ENCODE measurements around the gene SGMS1. TPM values are rescaled to one million over a fixed set of nuclear protein-coding genes. Genes with fewer than 3 reads are reported as not detected.
"Not testable (repeated sequence)": the region's sequence is repeated elsewhere in the genome, so short reads cannot be mapped to it uniquely, and the experiment has no call there.

The SGMS1 gene
- polyA plus RNA-seq, 1 donor (not counting 4 experiments of a cell fraction or from before 2014, with no cell fraction given): 18.3 TPM

DNA sequence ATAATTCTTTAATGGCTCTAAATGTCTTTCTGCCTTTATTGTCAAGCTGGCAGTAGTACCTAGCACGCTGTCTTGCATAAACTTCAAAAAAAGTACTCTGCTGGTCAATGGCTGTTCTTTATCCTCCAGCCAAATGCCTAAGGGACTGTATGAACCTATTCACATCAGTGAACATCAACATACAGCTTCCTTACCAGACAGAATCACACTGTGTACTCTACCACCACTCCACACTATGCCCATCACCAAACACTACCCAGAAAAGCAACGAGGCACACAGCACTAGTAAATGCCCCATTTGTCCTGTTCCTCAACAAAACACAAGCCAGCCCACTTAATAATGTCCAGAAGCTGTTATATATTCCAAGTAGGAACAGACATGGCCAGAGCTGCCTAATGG lies 127.5 kb downstream of the SGMS1 start:
- Histone ChIP-seq H4K20me1 (ENCODE audit: control insufficient read depth, extremely low read depth, insufficient read depth, low read length) (no peaks in the 10 kb centered on the region), H3K9ac (ENCODE audit: control insufficient read depth, extremely low read depth, insufficient read depth, low read length) (no peak overlapping the region), H3K27ac (ENCODE audit: control insufficient read depth, insufficient read depth, low read length) (no peak overlapping the region), H3K4me2 (ENCODE audit: control insufficient read depth, extremely low read depth, insufficient read depth, low read depth, low read length) (no peak overlapping the region), H2AFZ (ENCODE audit: control insufficient read depth, low read length) (no peak overlapping the region), H3K9me1 (ENCODE audit: control insufficient read depth, extremely low read depth, insufficient read depth, low read length) (no peaks in the 10 kb centered on the region), H3K9me3 (ENCODE audit: control insufficient read depth, low read depth, low read length) (no peaks in the 10 kb centered on the region), H3K4me1 (ENCODE audit: control insufficient read depth, extremely low read depth, insufficient read depth, low read length) (peaks cover 9% of the 10 kb centered on the region), H3K4me3 (ENCODE audit: control insufficient read depth in 2 of 3, extremely low read depth in 1 of 3, insufficient read depth in 2 of 3, low read depth in 1 of 3, low read length in 3 of 3) (no peak overlapping the region), H3K79me2 (ENCODE audit: control insufficient read depth, insufficient read depth, low read length) (no peaks in the 10 kb centered on the region), H3K27me3 (ENCODE audit: control insufficient read depth, extremely low read depth, insufficient read depth, low read length) (no peaks in the 10 kb centered on the region), H3K36me3 (ENCODE audit: control insufficient read depth in 2 of 2, extremely low read depth in 1 of 2, insufficient read depth in 2 of 2, low read length in 2 of 2) (no peaks in the 10 kb centered on the region)
- TF ChIP-seq, protein P1, sequence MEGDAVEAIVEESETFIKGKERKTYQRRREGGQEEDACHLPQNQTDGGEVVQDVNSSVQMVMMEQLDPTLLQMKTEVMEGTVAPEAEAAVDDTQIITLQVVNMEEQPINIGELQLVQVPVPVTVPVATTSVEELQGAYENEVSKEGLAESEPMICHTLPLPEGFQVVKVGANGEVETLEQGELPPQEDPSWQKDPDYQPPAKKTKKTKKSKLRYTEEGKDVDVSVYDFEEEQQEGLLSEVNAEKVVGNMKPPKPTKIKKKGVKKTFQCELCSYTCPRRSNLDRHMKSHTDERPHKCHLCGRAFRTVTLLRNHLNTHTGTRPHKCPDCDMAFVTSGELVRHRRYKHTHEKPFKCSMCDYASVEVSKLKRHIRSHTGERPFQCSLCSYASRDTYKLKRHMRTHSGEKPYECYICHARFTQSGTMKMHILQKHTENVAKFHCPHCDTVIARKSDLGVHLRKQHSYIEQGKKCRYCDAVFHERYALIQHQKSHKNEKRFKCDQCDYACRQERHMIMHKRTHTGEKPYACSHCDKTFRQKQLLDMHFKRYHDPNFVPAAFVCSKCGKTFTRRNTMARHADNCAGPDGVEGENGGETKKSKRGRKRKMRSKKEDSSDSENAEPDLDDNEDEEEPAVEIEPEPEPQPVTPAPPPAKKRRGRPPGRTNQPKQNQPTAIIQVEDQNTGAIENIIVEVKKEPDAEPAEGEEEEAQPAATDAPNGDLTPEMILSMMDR (optimal IDR thresholded peaks at IDR 0.05 in 1 of 3, IDR thresholded peaks at IDR 0.05 in 1 of 3, conservative IDR thresholded peaks at IDR 0.05 in 1 of 3; ENCODE audit: extremely low read depth in 1 of 3, insufficient read depth in 2 of 3, low read length in 3 of 3): no peak
- TF ChIP-seq EZH2 (IDR thresholded peaks at IDR 0.05; ENCODE audit: low read length): no peak
- FAIRE-seq: no peak
- DNase-seq (ENCODE audit: low read depth, low spot score): no peak
- dilution Hi-C loops (cut with MboI; ENCODE audit: extremely low pct_ligation_motif_present, low sequenced_read_pairs): no loop called here

DNA sequence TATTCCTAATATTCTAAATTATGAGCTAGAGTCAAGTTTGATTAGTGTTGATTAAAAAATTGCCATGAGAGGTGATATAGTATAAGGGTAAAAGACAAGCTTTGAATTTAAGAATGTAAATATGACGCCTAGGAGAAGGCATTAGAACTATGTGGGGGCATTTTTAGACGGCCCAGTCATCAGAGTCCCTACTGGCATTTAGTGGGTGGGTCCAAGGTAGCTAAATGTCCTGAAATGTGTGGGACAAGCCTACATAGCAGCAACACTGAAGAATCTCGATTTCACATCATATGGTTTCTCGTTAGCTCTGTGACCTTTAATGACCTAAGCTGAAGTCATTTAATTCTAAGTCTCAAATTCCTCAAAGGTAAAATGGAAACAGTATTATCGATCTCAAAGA lies 133.5 kb downstream of the SGMS1 start:
- H3K9ac ChIP-seq (ENCODE audit: control insufficient read depth, extremely low read depth, insufficient read depth, low read length): no peak overlapping the region
- no peak overlapping the region for H3K4me3 ChIP-seq (ENCODE audit: control insufficient read depth in 2 of 3, extremely low read depth in 1 of 3, insufficient read depth in 2 of 3, low read depth in 1 of 3, low read length in 3 of 3)
- H4K20me1 ChIP-seq (ENCODE audit: control insufficient read depth, extremely low read depth, insufficient read depth, low read length): no peaks in the 10 kb centered on the region
- FAIRE-seq: no peak
- H3K9me1 ChIP-seq (ENCODE audit: control insufficient read depth, extremely low read depth, insufficient read depth, low read length): no peaks in the 10 kb centered on the region
- dilution Hi-C loops (cut with MboI; ENCODE audit: extremely low pct_ligation_motif_present, low sequenced_read_pairs): no loop called here
- H3K9me3 ChIP-seq (ENCODE audit: control insufficient read depth, low read depth, low read length): no peaks in the 10 kb centered on the region
- H3K27me3 ChIP-seq (ENCODE audit: control insufficient read depth, extremely low read depth, insufficient read depth, low read length): no peaks in the 10 kb centered on the region
- H3K4me2 ChIP-seq (ENCODE audit: control insufficient read depth, extremely low read depth, insufficient read depth, low read depth, low read length): no peak overlapping the region
- no peak overlapping the region for H3K27ac ChIP-seq (ENCODE audit: control insufficient read depth, insufficient read depth, low read length)
- DNase-seq (ENCODE audit: low read depth, low spot score): no peak
- H3K4me1 ChIP-seq (ENCODE audit: control insufficient read depth, extremely low read depth, insufficient read depth, low read length): no peaks in the 10 kb centered on the region
- no peaks in the 10 kb centered on the region for H3K79me2 ChIP-seq (ENCODE audit: control insufficient read depth, insufficient read depth, low read length)
- H2AFZ ChIP-seq (ENCODE audit: control insufficient read depth, low read length): no peak overlapping the region
- H3K36me3 ChIP-seq (ENCODE audit: control insufficient read depth in 2 of 2, extremely low read depth in 1 of 2, insufficient read depth in 2 of 2, low read length in 2 of 2): no peaks in the 10 kb centered on the region
- TF ChIP-seq EZH2 (IDR thresholded peaks at IDR 0.05; ENCODE audit: low read length): no peak
- TF ChIP-seq, protein P1 (optimal IDR thresholded peaks at IDR 0.05 in 1 of 3, IDR thresholded peaks at IDR 0.05 in 1 of 3, conservative IDR thresholded peaks at IDR 0.05 in 1 of 3; ENCODE audit: extremely low read depth in 1 of 3, insufficient read depth in 2 of 3, low read length in 3 of 3): no peak

DNA sequence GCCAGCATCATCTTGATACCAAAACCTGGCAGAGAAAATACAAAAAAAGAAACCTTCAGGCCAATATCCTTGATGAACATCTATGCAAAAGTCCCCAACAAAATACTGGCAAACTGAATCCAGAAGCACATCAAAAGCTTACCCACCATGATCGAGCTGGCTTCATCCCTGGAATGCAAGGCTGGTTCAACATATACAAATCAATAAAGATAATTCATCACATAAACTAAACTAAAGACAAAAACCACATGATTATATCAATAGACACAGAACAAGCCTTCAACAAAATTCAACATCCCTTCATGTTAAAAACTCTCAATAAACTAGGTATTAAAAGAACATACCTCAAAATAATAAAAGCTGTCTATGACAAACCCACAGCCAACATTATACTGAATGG lies 139.2 kb downstream of the SGMS1 start:
- H2AFZ ChIP-seq (ENCODE audit: control insufficient read depth, low read length); H3K9ac ChIP-seq (ENCODE audit: control insufficient read depth, extremely low read depth, insufficient read depth, low read length); H3K4me2 ChIP-seq (ENCODE audit: control insufficient read depth, extremely low read depth, insufficient read depth, low read depth, low read length); H3K27me3 ChIP-seq (ENCODE audit: control insufficient read depth, extremely low read depth, insufficient read depth, low read length); dilution Hi-C loops (cut with MboI; ENCODE audit: extremely low pct_ligation_motif_present, low sequenced_read_pairs); DNase-seq (ENCODE audit: low read depth, low spot score); H3K27ac ChIP-seq (ENCODE audit: control insufficient read depth, insufficient read depth, low read length); H3K9me1 ChIP-seq (ENCODE audit: control insufficient read depth, extremely low read depth, insufficient read depth, low read length); H3K79me2 ChIP-seq (ENCODE audit: control insufficient read depth, insufficient read depth, low read length); H3K4me3 ChIP-seq (ENCODE audit: control insufficient read depth in 2 of 3, extremely low read depth in 1 of 3, insufficient read depth in 2 of 3, low read depth in 1 of 3, low read length in 3 of 3); H3K4me1 ChIP-seq (ENCODE audit: control insufficient read depth, extremely low read depth, insufficient read depth, low read length); H3K9me3 ChIP-seq (ENCODE audit: control insufficient read depth, low read depth, low read length); H3K36me3 ChIP-seq (ENCODE audit: control insufficient read depth in 2 of 2, extremely low read depth in 1 of 2, insufficient read depth in 2 of 2, low read length in 2 of 2); H4K20me1 ChIP-seq (ENCODE audit: control insufficient read depth, extremely low read depth, insufficient read depth, low read length); FAIRE-seq: not testable (repeated sequence)
